ENCODE results near the gene GRIA1.

- TF ChIP-seq CTCF (IDR thresholded peaks at IDR 0.05) (no peak), POLR2A (IDR thresholded peaks at IDR 0.05) (no peak), POLR2AphosphoS5 (IDR thresholded peaks at IDR 0.05) (no peak), EP300 (IDR thresholded peaks at IDR 0.05) (no peak)
These were observed 14.3 kb downstream of the GRIA1 start for GRCh38 chr5:153504726-153505125.

Measured in gastroesophageal sphincter (tissue), 3 donors.